Esophagus squamous epithelium (tissue), 4 donors: Measurements from ENCODE around the gene DIPK2A.

ENCODE experiments used
- POLR2A ChIP-seq, 4 donors: fragments of 450-650 bp; IDR thresholded peaks; one replicate each; pipeline ENCODE4 v1.6.1; 2017; ENCODE audit warnings: antibody characterized with exemption in 4 of 4, mild to moderate bottlenecking in 4 of 4, moderate library complexity in 3 of 4
- TF ChIP-seq, protein P1 (sequence below), 6 experiments: fragments of 450-650 bp in 4 of 6; fragments of 200-600 bp in 2 of 6; sonication (generic) in 2 of 6; IDR thresholded peaks; one replicate each; pipeline ENCODE4 v1.5.1; 2016 to 2019; ENCODE audit warnings: antibody characterized with exemption in 6 of 6, mild to moderate bottlenecking in 4 of 6, moderate library complexity in 4 of 6

DNA sequence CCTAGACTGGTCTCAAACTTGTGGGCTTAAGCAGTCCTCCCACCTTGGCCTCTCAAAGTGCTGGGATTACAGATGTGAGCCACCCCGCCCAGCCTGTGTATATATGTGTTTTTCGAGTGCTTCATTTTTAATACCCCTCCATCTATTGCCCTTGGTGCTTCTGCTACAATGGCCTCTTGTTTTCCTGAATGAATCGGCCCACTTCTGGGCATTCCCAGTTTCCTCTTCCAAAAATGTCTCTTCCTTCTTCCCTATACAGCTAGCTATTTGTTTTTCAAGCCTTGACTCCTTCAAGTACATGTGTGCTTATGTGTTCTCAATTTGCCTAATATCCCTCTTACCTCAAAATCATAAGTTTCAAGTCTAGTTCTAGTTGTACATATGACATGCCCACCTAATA is 16.7 kb downstream of the DIPK2A start:
- no peak for TF ChIP-seq POLR2A (IDR thresholded peaks at IDR 0.05)
- TF ChIP-seq, protein P1, sequence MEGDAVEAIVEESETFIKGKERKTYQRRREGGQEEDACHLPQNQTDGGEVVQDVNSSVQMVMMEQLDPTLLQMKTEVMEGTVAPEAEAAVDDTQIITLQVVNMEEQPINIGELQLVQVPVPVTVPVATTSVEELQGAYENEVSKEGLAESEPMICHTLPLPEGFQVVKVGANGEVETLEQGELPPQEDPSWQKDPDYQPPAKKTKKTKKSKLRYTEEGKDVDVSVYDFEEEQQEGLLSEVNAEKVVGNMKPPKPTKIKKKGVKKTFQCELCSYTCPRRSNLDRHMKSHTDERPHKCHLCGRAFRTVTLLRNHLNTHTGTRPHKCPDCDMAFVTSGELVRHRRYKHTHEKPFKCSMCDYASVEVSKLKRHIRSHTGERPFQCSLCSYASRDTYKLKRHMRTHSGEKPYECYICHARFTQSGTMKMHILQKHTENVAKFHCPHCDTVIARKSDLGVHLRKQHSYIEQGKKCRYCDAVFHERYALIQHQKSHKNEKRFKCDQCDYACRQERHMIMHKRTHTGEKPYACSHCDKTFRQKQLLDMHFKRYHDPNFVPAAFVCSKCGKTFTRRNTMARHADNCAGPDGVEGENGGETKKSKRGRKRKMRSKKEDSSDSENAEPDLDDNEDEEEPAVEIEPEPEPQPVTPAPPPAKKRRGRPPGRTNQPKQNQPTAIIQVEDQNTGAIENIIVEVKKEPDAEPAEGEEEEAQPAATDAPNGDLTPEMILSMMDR (IDR thresholded peaks at IDR 0.05) = no peak
